Mononuclear cell (primary cell): ENCODE measurements around the gene PIK3CA. TPM values are rescaled to one million over a fixed set of nuclear protein-coding genes. Genes with fewer than 3 reads are reported as not detected.
"Not testable (repeated sequence)": the region's sequence is repeated elsewhere in the genome, so short reads cannot be mapped to it uniquely, and the experiment has no call there.

Source experiments
- H3K27me3 ChIP-seq: 2 replicates; pipeline ENCODE4 v1.6.0; 2011; ENCODE audit warnings: low read length, control low read depth; ENCODE audit not compliant: insufficient read depth
- H3K4me1 ChIP-seq: 2 replicates; pipeline ENCODE4 v1.5.1; 2011; ENCODE audit warnings: mild to moderate bottlenecking, low read length, control low read depth; ENCODE audit not compliant: insufficient read depth
- H3K4me3 ChIP-seq: 2 replicates; pipeline ENCODE4 v1.5.1; 2011; ENCODE audit warnings: mild to moderate bottlenecking, low read length, moderate library complexity
- H3K9me3 ChIP-seq: 2 replicates; pipeline ENCODE4 v1.5.1; 2011; ENCODE audit warnings: low read depth, mild to moderate bottlenecking, control low read depth, low read length
- total RNA-seq: library from RNA; depleted of rRNA; stranded (reverse); fragments of >200 nt; gene quantifications from one replicate; pipeline ENCODE4 v1.2.3, GENCODE V29; 2012

PIK3CA gene
- total RNA-seq, 1 donor, result 91.3 TPM

GRCh38 chr3:179215550-179215949, 67.4 kb downstream of the PIK3CA start:
- H3K4me1 ChIP-seq, H3K9me3 ChIP-seq, H3K27me3 ChIP-seq, H3K4me3 ChIP-seq: not testable (repeated sequence)

GRCh38 chr3:179218213-179218612, 70.1 kb downstream of the PIK3CA start:
- H3K9me3 ChIP-seq, H3K4me1 ChIP-seq, H3K4me3 ChIP-seq, H3K27me3 ChIP-seq: not testable (repeated sequence)

- H3K4me1 ChIP-seq, result no peaks in the 10 kb centered on the region
- H3K27me3 ChIP-seq, result no peaks in the 10 kb centered on the region
- H3K9me3 ChIP-seq, result no peaks in the 10 kb centered on the region
Observed at GRCh38 chr3:179223548-179223947, 75.4 kb downstream of the PIK3CA start.

GRCh38 chr3:179224584-179224983, 76.4 kb downstream of the PIK3CA start:
- H3K4me1 ChIP-seq, result no peaks in the 10 kb centered on the region
- H3K27me3 ChIP-seq, result no peaks in the 10 kb centered on the region
- H3K9me3 ChIP-seq, result no peaks in the 10 kb centered on the region
- no peak overlapping the region for H3K4me3 ChIP-seq

More at GRCh38 chr3:179223548-179223947, 75.4 kb downstream of the PIK3CA start:
- H3K4me3 ChIP-seq, result no peak overlapping the region

GRCh38 chr3:179227349-179227748, 79.2 kb downstream of the PIK3CA start:
- H3K27me3 ChIP-seq, result no peaks in the 10 kb centered on the region
- no peaks in the 10 kb centered on the region for H3K9me3 ChIP-seq
- H3K4me3 ChIP-seq, result no peak overlapping the region
- no peaks in the 10 kb centered on the region for H3K4me1 ChIP-seq

GRCh38 chr3:179229177-179229576, 81.0 kb downstream of the PIK3CA start:
- no peak overlapping the region for H3K4me3 ChIP-seq
- H3K9me3 ChIP-seq, result no peaks in the 10 kb centered on the region
- no peaks in the 10 kb centered on the region for H3K4me1 ChIP-seq

GRCh38 chr3:179233043-179233442, 84.9 kb downstream of the PIK3CA start:
- Histone ChIP-seq H3K4me1 (no peaks in the 10 kb centered on the region), H3K9me3 (no peaks in the 10 kb centered on the region)

More at GRCh38 chr3:179229177-179229576, 81.0 kb downstream of the PIK3CA start:
- H3K27me3 ChIP-seq, result no peaks in the 10 kb centered on the region

GRCh38 chr3:179234199-179234598, 86.0 kb downstream of the PIK3CA start:
- no peak overlapping the region for H3K4me3 ChIP-seq
- no peaks in the 10 kb centered on the region for H3K4me1 ChIP-seq
- H3K27me3 ChIP-seq, result no peaks in the 10 kb centered on the region
- H3K9me3 ChIP-seq, result no peaks in the 10 kb centered on the region

More at GRCh38 chr3:179233043-179233442, 84.9 kb downstream of the PIK3CA start:
- Histone ChIP-seq H3K27me3 (no peaks in the 10 kb centered on the region), H3K4me3 (no peak overlapping the region)

- Histone ChIP-seq H3K4me1 (no peaks in the 10 kb centered on the region), H3K27me3 (no peaks in the 10 kb centered on the region), H3K9me3 (no peaks in the 10 kb centered on the region)
Observed at GRCh38 chr3:179236669-179237301, 88.6 kb downstream of the PIK3CA start.

GRCh38 chr3:179240299-179240698, 92.1 kb downstream of the PIK3CA start:
- H3K27me3 ChIP-seq, H3K9me3 ChIP-seq, H3K4me1 ChIP-seq, H3K4me3 ChIP-seq: not testable (repeated sequence)

More at GRCh38 chr3:179236669-179237301, 88.6 kb downstream of the PIK3CA start:
- no peak overlapping the region for H3K4me3 ChIP-seq

GRCh38 chr3:179242859-179243258, 94.7 kb downstream of the PIK3CA start:
- not testable (repeated sequence) for H3K4me3 ChIP-seq, H3K27me3 ChIP-seq

GRCh38 chr3:179244878-179245277, 96.7 kb downstream of the PIK3CA start:
- H3K9me3 ChIP-seq, result no peaks in the 10 kb centered on the region
- no peak overlapping the region for H3K4me3 ChIP-seq
- no peaks in the 10 kb centered on the region for H3K27me3 ChIP-seq
- no peaks in the 10 kb centered on the region for H3K4me1 ChIP-seq

More at GRCh38 chr3:179242859-179243258, 94.7 kb downstream of the PIK3CA start:
- H3K9me3 ChIP-seq, H3K4me1 ChIP-seq: not testable (repeated sequence)

GRCh38 chr3:179247289-179248015, 99.3 kb downstream of the PIK3CA start:
- H3K4me1 ChIP-seq, result no peaks in the 10 kb centered on the region
- no peak overlapping the region for H3K4me3 ChIP-seq
- no peaks in the 10 kb centered on the region for H3K27me3 ChIP-seq
- no peaks in the 10 kb centered on the region for H3K9me3 ChIP-seq

GRCh38 chr3:179250803-179251476, 102.8 kb downstream of the PIK3CA start, which contains the start of gene KCNMB3:
KCNMB3 (minus strand) TSS chr3:179251114; CDS start chr3:179250990, 124 bp downstream.
- Histone ChIP-seq H3K4me1 (no peaks in the 10 kb centered on the region), H3K9me3 (no peaks in the 10 kb centered on the region), H3K27me3 (no peaks in the 10 kb centered on the region), H3K4me3 (no peak within 1 kb of the TSS)

- no peaks in the 10 kb centered on the region for H3K27me3 ChIP-seq
- no peaks in the 10 kb centered on the region for H3K9me3 ChIP-seq
- H3K4me1 ChIP-seq, result peaks cover 6% of the 10 kb centered on the region
- no peak overlapping the region for H3K4me3 ChIP-seq
Observed at GRCh38 chr3:179256813-179257212, 108.7 kb downstream of the PIK3CA start.
